Dedifferentiated amniotic fluid mesenchymal stem cell (primary cell): ENCODE data around the gene LMF2.
"Not testable (repeated sequence)": the region's sequence is repeated elsewhere in the genome, so short reads cannot be mapped to it uniquely, and the experiment has no call there.

Experiments
- DNase-seq: peaks from one replicate; pipeline ENCODE4 v3.0.0-alpha.2; 2016; ENCODE audit errors: extremely low spot score

LMF2 gene

DNA sequence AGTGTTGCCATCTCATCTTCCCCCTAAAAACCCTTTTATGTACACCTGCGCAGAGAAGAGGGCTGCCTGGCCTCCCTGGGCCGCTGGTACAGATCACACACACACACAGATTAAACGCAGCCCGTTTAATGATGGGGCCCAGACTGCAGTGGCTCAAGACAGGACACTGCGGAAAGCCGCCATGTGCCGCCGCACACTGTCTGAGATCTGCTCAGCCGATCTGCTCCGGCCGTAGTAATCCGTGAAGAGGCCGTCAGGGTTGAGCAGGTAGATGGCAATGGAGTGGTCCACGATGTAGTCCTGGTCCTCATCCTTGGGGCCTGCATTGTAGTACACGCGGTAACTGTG, 15.9 kb upstream of the LMF2 start:
- no peak for DNase-seq

DNA sequence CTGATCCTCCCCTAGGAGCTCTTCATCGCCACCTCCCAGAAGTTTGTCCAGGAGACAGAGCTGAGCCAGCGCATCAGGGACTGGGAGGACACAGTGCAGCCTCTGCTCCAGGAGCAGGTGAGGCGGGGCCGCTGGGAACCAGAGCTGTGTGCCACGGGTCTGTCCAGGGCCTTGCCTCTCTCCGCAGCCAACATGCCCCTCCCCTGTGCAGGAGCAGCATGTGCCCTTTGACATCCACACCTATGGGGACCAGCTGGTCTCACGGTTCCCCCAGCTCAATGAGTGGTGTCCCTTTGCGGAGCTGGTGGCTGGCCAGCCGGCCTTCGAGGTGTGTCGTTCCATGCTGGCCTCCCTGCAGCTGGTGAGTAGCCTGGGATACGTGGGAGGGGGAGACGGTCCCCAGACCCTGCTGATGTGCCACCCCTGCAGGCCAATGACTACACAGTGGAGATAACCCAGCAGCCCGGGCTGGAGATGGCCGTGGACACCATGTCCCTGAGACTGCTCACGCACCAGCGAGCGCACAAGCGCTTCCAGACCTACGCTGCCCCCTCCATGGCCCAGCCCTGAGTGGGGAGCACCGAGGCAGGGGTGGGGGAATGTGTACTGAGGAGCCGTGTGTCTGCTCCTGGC, 15.4 kb upstream of the LMF2 start:
- DNase-seq = no peak

DNA sequence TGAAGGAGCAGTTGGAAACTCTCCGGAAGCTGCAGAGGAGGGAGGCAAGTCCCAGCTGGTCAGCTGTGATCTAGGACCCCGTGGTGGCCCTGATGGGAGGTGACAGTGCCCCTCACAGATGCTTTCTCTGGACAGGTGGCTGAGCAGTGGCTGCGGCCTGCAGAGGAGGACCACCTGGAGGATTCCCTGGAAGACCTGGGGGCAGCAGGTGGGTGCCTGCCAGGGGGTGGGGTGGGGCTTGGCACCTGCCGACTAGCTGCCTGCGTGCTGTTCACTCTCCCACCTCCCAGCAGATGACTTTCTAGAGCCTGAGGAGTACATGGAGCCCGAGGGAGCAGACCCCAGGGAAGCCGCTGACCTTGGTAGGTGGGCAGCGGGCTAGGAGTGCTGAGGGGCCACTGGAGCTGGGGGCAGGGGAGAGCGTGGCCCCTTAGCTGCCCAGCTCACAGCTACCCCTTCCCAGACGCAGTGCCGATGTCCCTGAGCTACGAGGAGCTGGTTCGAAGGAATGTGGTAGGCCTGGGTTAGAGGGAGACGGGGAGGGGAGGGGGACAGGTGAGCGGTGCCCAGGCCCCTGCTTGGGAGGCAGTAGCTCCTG, 14.8 kb upstream of the LMF2 start:
- no peak for DNase-seq

DNA sequence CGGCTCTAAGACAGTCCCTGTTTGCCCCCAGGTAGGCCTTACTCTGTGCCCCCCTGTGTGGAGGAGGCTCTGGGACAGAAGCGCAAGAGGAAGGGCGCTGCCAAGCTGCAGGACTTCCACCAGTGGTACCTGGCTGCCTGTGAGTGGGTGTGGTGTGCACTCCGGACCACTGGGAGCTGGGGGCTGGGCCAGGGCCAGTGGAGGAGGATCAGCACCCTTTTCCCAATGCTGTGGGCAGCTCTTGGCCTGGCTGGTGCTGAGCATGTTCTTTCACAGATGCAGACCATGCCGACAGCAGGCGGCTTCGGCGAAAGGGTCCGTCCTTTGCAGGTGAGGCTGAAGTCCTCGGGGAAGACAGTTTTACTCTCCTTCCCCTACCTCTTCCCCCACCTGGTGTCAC, 14.2 kb upstream of the LMF2 start:
- no peak for DNase-seq

DNA sequence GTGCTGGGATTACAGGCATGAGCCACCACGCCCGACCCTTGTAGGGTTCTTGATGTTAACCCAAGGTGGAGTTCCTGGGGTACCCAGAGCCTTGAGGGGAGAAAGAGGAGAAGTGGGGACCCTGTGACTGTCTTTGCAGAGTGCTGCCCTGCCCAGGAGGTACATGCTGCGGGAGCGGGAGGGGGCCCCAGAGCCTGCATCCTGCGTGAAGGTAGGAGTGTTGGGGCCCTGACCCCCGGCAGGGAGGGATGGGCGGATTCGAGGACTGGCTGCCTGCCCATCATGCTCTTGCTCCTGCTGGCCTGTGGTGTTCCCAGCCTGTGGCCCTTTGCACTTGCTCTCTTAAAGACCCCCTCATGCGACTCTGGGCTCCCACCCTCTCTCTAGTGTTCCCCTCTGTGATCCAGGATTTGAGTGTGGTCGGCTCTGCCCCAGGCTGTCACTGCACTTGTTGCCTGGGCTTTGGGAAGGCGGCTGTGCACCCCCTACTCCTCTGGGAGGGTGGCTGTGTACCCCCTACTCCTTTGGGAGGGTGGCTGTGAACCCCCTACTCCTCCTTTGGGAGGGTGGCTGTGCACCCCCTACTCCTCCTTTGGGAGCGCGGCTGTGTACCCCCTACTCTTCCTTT, 13.4 kb upstream of the LMF2 start:
- no peak for DNase-seq

DNA sequence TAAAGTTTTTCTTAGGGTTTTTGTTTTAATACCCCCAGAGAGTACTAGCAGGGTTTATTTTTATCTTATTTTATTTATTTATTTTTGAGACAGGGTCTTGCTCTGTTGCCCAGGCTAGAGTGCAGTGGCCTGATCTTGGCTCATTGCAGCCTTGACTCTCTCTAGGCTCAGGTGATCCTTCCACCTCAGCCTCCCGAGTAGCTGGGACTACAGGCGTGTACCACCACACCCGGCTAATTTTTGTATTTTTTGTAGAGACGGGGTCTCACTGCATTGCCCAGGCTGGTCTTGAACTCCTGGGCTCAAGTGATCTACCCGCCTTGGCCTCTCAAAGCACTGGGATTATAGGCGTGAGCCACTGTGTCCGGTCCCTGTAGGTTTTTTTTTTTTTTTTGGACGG, 12.7 kb upstream of the LMF2 start:
- not testable (repeated sequence) for DNase-seq

DNA sequence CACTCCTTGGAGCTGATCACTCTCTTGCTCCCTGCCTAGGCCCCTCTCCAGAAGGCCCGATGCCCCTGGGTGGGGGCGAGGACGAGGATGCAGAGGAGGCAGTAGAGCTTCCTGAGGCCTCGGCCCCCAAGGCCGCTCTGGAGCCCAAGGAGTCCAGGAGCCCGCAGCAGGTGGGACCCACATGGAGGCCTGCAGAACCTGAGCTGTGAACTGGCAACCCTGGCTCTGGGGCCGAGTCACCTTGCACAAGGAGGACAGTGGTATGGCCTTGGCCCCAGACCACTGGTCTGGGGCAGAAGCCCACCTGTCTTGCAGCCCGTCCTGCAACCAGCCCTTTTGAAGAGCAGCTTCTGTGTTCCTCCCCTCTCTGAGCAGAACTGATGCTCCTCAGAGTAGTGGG, 11.6 kb upstream of the LMF2 start:
- DNase-seq = no peak

DNA sequence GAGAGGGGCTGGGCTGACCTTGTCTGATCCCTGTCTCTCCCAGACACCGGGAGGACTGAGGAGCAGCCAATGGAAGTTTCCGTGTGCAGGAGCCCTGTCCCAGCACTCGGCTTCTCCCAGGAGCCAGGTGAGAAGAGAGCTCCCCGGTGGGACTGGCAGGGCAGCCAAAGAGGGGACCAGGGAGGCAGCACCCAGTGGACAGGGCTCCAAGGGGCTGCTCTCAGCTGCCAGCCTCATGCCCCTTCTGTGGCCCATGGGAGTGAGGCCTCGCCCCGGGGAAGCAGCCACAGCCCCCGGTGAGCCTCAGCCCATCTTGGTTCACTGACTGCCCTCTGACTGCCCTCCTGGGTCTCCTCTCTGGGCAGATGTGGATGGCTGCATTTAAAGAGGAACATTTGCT, 11.1 kb upstream of the LMF2 start:
- DNase-seq = no peak

DNA sequence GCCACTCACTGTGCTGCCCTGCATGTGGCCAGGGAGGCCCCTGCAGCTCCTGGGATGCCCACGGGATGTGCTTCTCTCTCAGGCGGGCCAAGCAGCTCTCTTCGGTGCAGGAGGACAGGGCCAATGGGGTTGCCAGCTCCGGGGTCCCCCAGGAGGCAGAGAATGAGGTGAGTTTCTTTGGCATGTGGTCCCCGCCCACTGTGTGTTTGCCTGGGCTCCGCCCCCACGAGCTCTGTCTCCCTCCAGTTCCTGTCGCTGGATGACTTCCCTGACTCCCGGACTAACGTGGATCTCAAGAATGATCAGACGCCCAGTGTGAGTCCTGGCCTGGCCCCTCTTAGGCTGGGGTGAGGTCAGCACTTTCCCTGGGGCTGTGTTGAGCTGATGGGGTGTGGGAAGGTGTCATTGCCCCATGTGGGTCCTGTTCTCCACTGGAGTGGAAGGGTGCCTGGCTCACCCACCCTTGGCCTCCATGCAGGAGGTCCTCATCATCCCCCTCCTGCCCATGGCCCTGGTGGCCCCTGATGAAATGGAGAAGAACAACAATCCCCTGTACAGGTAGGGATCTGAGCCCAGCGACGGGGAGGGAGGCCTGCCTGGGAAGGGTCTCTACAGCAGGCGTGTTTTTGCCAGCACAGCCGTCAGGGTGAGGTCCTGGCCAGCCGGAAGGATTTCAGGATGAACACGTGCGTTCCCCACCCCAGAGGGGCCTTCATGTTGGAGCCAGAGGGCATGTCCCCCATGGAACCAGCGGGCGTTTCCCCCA, 10.2 kb upstream of the LMF2 start:
- DNase-seq = no peak

DNA sequence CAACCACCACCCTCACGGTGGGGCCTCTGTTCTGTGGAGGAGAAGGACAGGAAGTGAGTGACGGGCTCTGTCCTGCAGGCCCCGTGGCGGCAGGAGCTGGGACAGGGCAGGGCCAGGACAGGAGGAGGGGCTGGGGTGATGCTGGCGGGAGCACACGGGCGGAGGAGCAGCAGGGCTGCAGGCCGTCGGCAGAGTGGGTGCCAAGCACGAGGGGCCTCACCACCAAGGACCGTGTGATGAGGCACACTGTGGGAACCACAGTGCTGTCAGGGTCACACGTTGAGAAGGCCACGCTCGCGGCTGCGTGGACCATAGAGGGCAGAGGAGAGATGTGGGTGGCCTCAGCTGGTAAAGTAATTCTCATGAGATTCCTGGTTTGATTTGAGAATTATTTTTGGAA, 9.4 kb upstream of the LMF2 start:
- no peak for DNase-seq

DNA sequence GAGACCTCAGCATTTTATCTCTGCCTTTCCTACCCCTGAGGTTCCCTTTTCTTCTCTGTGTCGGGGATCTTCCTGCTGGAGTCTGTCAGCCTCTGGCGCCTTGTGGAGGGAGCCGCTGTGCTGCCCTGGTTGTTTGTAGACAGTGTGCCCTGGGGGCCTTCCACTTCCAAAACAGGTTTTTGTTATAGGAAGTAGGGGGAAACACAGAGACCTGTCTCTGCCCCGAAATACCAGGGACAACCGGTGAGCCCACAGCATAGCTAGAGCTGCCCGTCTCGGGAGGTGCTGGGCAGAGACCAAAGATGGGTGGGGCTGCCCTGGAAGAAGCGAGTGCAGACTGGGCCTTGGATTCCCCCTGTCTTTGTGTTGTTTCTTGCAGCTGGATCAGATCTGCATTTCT, 8.6 kb upstream of the LMF2 start:
- DNase-seq = no peak

DNA sequence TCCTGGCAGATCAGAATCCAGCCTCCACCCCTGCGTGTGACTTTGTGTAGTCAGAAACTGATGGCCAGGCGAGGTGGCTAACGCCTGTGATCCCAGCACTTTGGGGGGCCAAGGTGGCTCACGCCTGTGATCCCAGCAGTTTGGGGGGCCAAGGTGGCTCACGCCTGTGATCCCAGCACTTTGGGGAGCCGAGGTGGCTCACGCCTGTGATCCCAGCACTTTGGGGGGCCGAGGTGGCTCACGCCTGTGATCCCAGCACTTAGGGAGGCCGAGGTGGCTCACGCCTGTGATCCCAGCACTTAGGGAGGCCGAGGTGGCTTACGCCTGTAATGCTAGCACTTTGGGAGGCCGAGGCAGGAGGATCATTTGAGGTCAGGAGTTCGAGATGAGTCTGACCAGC, 5.7 kb upstream of the LMF2 start:
- DNase-seq = no peak

DNA sequence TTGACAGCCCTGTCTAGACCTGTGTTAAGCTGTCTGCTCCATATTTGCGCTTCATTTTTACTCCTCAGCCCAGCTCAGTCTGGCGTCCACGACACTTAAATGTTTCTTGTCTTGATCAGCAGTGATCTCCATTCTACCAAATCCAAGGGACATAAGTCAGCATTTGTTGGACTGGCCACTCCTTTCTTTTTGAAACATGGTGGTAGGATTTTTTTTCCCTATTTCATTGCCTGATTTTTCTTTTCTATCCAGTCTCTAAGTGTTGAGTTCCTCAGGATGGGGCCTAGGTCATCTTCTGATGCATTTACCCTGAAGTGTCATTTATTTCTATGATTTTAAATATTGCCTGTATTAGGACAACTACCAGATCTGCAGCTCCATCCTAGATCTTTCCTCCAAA, 1.4 kb upstream of the LMF2 start:
- DNase-seq = no peak

DNA sequence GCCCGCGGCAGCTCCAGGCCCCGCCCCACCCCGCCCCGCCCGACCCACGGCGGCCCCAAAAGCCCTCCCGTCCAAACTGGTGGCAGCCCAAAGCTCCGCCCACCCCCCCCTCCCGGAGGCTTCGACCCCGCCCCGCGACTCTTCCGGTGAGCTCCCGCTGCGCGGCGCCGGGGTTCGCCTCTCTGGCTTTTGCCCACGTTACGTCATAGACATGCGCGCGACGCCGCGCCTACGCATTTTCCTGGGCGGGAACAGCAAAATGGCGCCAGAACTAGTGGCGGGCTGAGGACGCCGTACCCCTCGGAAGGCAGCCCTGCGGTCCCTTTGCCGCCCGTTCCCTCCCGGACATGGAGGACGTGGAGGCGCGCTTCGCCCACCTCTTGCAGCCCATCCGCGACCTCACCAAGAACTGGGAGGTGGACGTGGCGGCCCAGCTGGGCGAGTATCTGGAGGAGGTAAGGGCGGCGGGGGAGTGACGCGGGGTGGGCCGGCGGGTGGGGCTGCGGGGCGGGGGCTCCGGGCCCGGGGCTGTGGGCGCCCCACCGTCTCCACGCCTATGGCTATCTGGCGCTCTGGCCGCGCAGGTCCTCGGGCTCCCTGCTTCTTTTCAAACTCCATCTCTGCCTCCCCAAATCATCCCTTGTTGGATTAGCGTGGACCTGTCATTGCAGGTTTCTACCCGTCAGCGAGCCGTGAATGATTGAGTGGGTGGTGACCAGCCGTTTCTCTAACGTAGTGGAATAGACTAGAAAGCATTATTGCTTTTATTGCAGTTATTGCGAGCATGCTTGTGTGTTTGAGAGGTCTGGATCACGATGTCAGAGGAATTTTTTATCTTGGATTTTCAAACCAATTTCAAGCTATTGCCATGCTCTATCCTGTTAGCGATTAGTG, 736 bp upstream of the LMF2 start, which contains the start of gene NCAPH2:
TSS of gene NCAPH2 (plus strand) at position 234 of the 894 bp plus-strand sequence. CDS start at position 348, 114 bp downstream.
- DNase-seq = peak; percentile 97

DNA sequence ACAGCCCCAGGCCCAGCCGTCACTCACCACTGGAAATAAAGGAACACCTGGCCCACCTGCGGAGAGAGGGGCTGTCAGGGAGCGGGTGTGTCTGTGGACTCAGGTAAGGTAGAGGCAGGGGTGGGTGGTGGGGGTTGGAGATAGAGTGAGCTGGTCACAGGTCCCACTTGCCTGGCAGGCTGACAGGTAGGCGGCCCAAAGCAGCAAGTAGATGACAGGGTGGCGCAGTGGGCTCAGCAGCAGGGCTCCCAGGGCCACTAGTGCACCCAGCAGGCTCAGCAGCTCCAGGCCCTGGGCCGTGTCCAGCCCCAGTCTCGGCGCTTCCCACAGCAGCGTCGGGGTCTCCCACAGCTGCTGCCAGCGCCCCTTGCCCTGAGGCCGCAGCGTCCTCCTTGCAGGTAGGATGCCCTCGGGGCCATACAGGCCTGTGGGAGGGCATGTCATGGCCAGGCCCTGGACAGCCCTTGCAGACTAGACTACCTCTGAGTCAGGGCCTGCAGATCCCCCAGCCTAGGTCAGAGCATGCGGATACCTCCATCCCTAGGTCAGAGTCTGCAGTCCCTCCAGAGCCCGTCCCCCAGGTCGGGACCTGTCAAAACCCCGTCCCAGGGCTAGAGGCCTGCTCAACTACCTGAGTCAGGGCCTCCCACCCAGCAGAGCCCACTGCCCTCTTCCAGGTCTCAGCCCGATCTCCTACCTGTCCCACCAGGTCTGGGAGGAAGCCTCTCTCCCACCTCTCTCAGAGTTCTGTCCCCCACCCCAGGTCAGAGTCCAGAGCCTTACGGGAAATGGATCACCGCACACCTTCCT, 686 bp downstream of the LMF2 start:
- DNase-seq = no peak

DNA sequence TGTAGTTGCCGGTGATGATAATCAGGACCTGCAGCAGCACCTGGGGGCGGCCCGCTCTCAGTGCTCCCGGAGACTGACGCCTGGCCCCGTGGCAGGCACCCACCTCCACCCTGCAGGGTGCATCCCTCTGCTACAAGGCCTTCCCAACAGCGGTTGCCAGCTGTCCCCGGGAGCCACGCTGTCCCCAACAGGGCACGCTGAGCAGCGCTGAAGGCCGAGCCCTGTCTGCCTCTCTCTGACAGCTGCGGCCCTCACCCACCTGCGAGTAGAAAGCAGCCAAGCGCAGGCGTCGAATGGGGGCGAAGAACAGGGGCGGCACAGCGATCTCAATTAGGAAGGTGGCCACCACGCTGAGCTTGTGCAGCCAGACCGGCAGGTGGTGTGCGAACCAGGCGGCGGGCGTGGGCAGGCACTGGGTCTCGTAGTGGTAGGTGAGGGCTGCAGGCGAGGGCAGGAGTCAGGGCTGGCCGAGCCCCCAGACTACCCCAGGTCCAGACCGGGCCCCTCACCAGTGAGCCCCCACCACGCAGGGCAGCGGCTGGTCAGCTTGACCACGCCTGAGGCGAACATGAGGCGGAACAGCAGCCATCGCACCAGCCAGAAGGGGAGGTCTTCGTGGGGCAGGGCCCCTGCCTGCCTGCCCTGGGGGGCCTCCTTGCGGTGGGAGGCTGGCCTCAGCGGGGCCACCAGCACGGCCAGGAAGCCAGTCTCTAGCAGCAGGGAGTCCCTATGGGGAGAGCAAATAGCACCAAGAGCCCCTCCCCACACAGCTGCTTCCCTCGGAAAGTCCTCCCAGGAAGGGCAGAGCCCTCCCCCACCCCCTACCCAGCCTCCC, 1.5 kb downstream of the LMF2 start:
- DNase-seq = no peak

DNA sequence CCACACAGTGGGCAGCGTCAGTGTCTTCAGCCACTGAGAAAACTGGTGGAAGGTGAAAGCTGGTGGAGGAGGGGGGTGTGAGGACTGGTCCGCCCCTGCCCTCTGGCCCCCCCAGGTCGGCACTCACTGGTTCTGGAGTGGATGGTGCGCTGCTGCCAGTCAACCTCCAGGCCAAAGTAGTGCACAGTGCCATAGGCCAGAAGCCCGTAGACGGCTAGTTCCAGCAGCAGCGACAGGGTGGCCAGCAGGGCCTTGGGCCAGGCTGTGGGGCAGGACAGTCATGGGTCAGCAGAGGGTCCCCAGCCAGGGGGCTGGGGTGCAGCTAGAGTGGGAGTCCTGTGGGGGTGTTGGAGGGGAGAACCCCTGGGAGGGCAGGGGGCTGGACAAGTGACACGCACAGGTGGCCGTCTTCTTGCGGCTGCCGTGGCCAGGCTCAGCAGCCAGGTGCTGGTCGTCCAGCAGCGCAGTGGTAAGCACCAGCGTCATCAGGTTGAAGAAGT, 2.2 kb downstream of the LMF2 start:
- DNase-seq = no peak

DNA sequence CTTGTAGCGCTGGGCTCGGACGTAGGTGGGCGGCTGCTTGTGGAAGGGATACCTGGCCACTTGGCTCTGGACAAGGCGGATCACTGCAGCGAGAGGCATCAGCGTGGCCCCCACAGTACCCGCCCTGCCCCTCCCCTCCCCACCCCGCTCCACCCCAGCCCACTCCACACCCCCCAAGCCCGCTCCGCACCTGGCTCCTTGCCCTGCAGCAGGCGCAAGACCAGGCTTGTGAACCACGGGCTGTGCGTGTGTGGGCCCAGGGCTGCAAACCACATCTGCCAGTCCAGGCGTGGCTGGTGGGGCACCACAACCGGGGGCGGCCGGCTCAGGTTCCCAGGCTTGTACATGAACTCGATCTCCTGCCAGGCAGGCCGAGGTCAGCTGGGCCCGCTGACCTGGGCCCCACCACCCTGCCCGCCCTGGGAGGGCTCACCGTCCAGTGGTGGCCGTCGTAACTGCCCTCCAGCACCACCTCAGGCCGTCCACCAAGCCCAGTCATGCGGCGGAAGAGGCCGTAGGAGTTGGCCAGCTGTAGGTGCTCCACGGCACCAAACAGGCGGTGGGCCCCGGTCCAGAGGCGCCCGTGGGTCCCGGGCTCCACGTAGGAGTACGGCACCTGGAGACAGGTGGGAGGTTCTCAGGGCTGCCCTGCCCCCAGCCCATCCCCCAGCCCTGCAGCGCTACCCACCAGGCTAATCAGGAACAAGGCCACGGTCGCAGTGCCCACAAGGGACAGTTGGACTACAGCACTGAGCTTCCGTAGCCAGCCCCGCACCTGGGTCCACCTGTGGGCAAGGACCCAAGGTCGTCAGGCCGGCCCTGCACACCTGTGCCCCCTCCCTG, 2.9 kb downstream of the LMF2 start:
- DNase-seq = no peak
